A549 (cell line): Measurements from ENCODE around the gene ADA. TPM values are rescaled to one million over a fixed set of nuclear protein-coding genes. Genes with fewer than 3 reads are reported as not detected.

Experiments
- ATAC-seq, 2 experiments: fragments of 200-7000 bp in 1 of 2; fragments of >200 bp in 1 of 2; cut with Nextera tagmentation in 1 of 2; cut with Tn5 transposase in 1 of 2; 3 replicates each; pipeline versions ENCODE4 v1.8.0 to v1.9.1; 2018 to 2020; ENCODE audit warnings: mild to moderate bottlenecking in 1 of 2, moderate library complexity in 1 of 2
- CTCF ChIA-PET: fragments of 300-600 bp; sonication (Branson Sonifier 250); formaldehyde crosslinking; extraction: SDS; loops from one replicate; lab custom pipeline; 2021; ENCODE audit warnings: antibody characterized with exemption, inconsistent platforms; lab: Yijun Ruan, JAX
- POLR2A ChIA-PET: fragments of 350-600 bp; formaldehyde crosslinking; extraction: SDS; loops from one replicate; lab custom pipeline; 2021; ENCODE audit warnings: antibody characterized with exemption, inconsistent platforms; lab: Yijun Ruan, JAX
- DNase-seq, 2 experiments: peaks; one replicate each; pipeline versions ENCODE4 v3.0.0 to v3.0.0-alpha.2; 2011 to 2016; ENCODE audit warnings: low read depth in 1 of 2, low spot score in 1 of 2
- FAIRE-seq: peaks from 2 replicates; lab custom pipeline; 2011; peaks lifted over from hg19 to GRCh38; lab: Jason Lieb, UNC
- H3K27ac ChIP-seq, 2 experiments: fragments of >200 bp; sonication (Bioruptor Twin); formaldehyde crosslinking; 3 replicates each; pipeline ENCODE4 v1.5.1; 2016 to 2017
- H3K4me1 ChIP-seq: fragments of >200 bp; sonication (Bioruptor Twin); formaldehyde crosslinking; 3 replicates; pipeline ENCODE4 v1.6.1; 2016
- H3K4me2 ChIP-seq: fragments of >200 bp; sonication (Bioruptor Twin); formaldehyde crosslinking; 3 replicates; pipeline ENCODE4 v1.6.1; 2016
- H3K4me3 ChIP-seq: fragments of >200 bp; sonication (Bioruptor Twin); formaldehyde crosslinking; 3 replicates; pipeline ENCODE4 v1.5.1; 2016
- H3K9me3 ChIP-seq: fragments of >200 bp; sonication (Bioruptor Twin); formaldehyde crosslinking; 3 replicates; pipeline ENCODE4 v1.6.1; 2016
- ATOH8 ChIP-seq: fragments of 250-450 bp; sonication (Bioruptor Pico); IDR thresholded peaks from 2 replicates; pipeline ENCODE4 v1.5.0; 2020; ENCODE audit warnings: low read depth, mild to moderate bottlenecking, moderate library complexity
- BCL3 ChIP-seq: fragments of >200 bp; sonication (Bioruptor Twin); formaldehyde crosslinking; IDR thresholded peaks from 3 replicates; pipeline ENCODE4 v1.6.1; 2016
- CBX2 ChIP-seq: fragments of 200-600 bp; sonication (generic); IDR thresholded peaks from 2 replicates; pipeline ENCODE4 v1.6.1; 2016; ENCODE audit warnings: low read depth, mild to moderate bottlenecking, borderline replicate concordance
- CBX8 ChIP-seq: fragments of 200-600 bp; sonication (generic); IDR thresholded peaks from 2 replicates; pipeline ENCODE4 v1.6.1; 2016
- CEBPB ChIP-seq, 2 experiments: fragments of >200 bp in 1 of 2; sonication (Bioruptor Twin) in 1 of 2; formaldehyde crosslinking in 1 of 2; IDR thresholded peaks; 2 replicates each; pipeline ENCODE4 v1.6.1; 2012 to 2016
- CHD2 ChIP-seq: fragments of 150-350 bp; IDR thresholded peaks from 2 replicates; pipeline ENCODE4 v1.6.1; 2014; ENCODE audit warnings: low read length; ENCODE audit not compliant: partially characterized antibody
- CHD4 ChIP-seq: fragments of 200-600 bp; sonication (generic); IDR thresholded peaks from 2 replicates; pipeline ENCODE4 v1.6.1; 2016; ENCODE audit warnings: antibody characterized with exemption, mild to moderate bottlenecking, borderline replicate concordance
- EHF ChIP-seq: fragments of 250-450 bp; sonication (Bioruptor Pico); IDR thresholded peaks from 2 replicates; pipeline ENCODE4 v1.5.0; 2020; ENCODE audit warnings: mild to moderate bottlenecking
- EHMT2 ChIP-seq: fragments of 200-600 bp; sonication (generic); IDR thresholded peaks from 2 replicates; pipeline ENCODE4 v1.6.1; 2016; ENCODE audit warnings: antibody characterized with exemption, low read depth, mild to moderate bottlenecking, moderate library complexity
- FOXS1 ChIP-seq: fragments of 250-450 bp; sonication (Bioruptor Pico); IDR thresholded peaks from 2 replicates; pipeline ENCODE4 v1.5.0; 2020; ENCODE audit warnings: mild to moderate bottlenecking, moderate library complexity
- GATA3 ChIP-seq: IDR thresholded peaks from 2 replicates; pipeline ENCODE4 v1.6.1; 2012; ENCODE audit warnings: borderline replicate concordance
- HDAC2 ChIP-seq: fragments of 200-600 bp; sonication (generic); IDR thresholded peaks from 2 replicates; pipeline ENCODE4 v1.6.1; 2016
- KDM1A ChIP-seq: fragments of 200-600 bp; sonication (generic); IDR thresholded peaks from 2 replicates; pipeline ENCODE4 v1.6.1; 2016; ENCODE audit warnings: low read depth, mild to moderate bottlenecking
- KDM5A ChIP-seq: fragments of 200-600 bp; sonication (generic); IDR thresholded peaks from 2 replicates; pipeline ENCODE4 v1.6.1; 2016; ENCODE audit warnings: antibody characterized with exemption, mild to moderate bottlenecking
- MYC ChIP-seq: IDR thresholded peaks from 2 replicates; pipeline ENCODE4 v1.6.1; 2012; ENCODE audit warnings: mild to moderate bottlenecking, inconsistent platforms, low read length, improper control_type of control experiment, borderline replicate concordance
- NFE2L2 ChIP-seq: fragments of 150-350 bp; conservative IDR thresholded peaks from 2 replicates; pipeline ENCODE4 v1.6.1; 2014; ENCODE audit warnings: low read length
- NR3C1 ChIP-seq: fragments of >200 bp; sonication (Bioruptor Twin); formaldehyde crosslinking; IDR thresholded peaks from 3 replicates; pipeline ENCODE4 v1.6.1; 2017
- POLR2AphosphoS2 ChIP-seq: conservative IDR thresholded peaks from 2 replicates; pipeline ENCODE4 v1.6.1; 2012; ENCODE audit warnings: low read length, improper control_type of control experiment, inconsistent platforms
- RCOR1 ChIP-seq: fragments of 150-350 bp; IDR thresholded peaks from 2 replicates; pipeline ENCODE4 v1.6.1; 2014; ENCODE audit warnings: antibody characterized with exemption, low read length, low read depth
- TFCP2L1 ChIP-seq: fragments of 250-450 bp; sonication (Bioruptor Pico); IDR thresholded peaks from 2 replicates; pipeline ENCODE4 v1.5.0; 2021; ENCODE audit warnings: mild to moderate bottlenecking
- TP53 ChIP-seq: fragments of 250-450 bp; sonication (Bioruptor Pico); IDR thresholded peaks from 2 replicates; pipeline ENCODE4 v1.5.0; 2021; ENCODE audit warnings: mild to moderate bottlenecking, moderate library complexity
- ZSCAN20 ChIP-seq: fragments of 250-450 bp; sonication (Bioruptor Pico); IDR thresholded peaks from 2 replicates; pipeline ENCODE4 v1.8.0; 2022; ENCODE audit warnings: mild to moderate bottlenecking, moderate library complexity
- WGBS: methylation state at CpG from one replicate; pipeline ENCODE4 v1.1.6; 2017; ENCODE audit errors: missing lambda C conversion rate; 5-methylcytosine and 5-hydroxymethylcytosine counted together
- polyA plus RNA-seq, 4 experiments: library from polyadenylated mRNA; depleted of rRNA in 3 of 4; stranded (reverse); fragments of >200 nt; fragmentation: RNase III in 1 of 4; extraction: RNeasy Plus Mini Kit Qiagen cat#74134 plus additional on column Dnase treatment in 1 of 4; gene quantifications; 2 replicates in 3 of 4; 3 replicates in 1 of 4; pipeline ENCODE4 v1.2.3, GENCODE V29; 2011 to 2017
- TF ChIP-seq, protein P1 (sequence below): fragments of 250-450 bp; sonication (Bioruptor Pico); IDR thresholded peaks from 2 replicates; pipeline ENCODE4 v1.5.0; 2021; ENCODE audit warnings: mild to moderate bottlenecking, moderate library complexity, borderline replicate concordance
- TF ChIP-seq, protein P2 (sequence below): fragments of 150-350 bp; IDR thresholded peaks from 2 replicates; pipeline ENCODE4 v1.6.1; 2014; ENCODE audit warnings: low read depth, mild to moderate bottlenecking, low read length

The ADA gene
- polyA plus RNA-seq, 2 of the 4 experiments (the other 2 are of a cell fraction), result 34.5 to 48.1 TPM

DNA sequence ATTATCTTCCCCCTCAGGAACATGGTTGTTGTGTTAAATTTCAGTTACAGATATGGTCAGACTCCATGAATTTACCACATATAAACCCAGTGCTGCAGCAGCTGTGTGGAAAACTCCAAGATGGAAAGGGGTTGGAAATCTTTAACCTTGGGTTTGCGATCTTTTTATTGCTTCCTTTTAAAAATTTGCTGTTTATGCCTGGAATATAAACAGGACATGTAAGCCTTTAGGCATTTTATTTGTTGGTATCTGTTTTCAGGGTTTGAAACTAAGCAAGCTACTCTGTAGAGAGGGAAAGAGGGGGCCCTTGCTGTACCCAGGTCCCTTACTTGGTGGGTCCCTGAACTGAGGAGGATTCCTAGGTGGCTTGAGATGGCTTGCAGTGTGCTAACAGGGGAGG, 68.3 kb downstream of the ADA start:
- DNase-seq (no peak), ATAC-seq (no peak), FAIRE-seq (no peak)
- Histone ChIP-seq H3K4me3 (no peak overlapping the region), H3K4me1 (no peaks in the 10 kb centered on the region), H3K4me2 (no peak overlapping the region), H3K27ac (no peak overlapping the region), H3K9me3 (no peaks in the 10 kb centered on the region)
- POLR2A ChIA-PET, result no interaction called here
- WGBS, result 91% methylated on average over 1 of the region's 1 CpG
- TF ChIP-seq EHF (CRISPR knock-in tag) (no peak), CHD4 (no peak), CBX2 (no peak), BCL3 (no peak), GATA3 (no peak), ATOH8 (CRISPR knock-in tag) (no peak), FOXS1 (no peak), POLR2AphosphoS2 (no peak), KDM1A (no peak), NFE2L2 (no peak), HDAC2 (no peak), CEBPB (IDR thresholded peaks at IDR 0.05) (no peak), EHMT2 (no peak), RCOR1 (no peak), CHD2 (no peak)
- TF ChIP-seq, protein P1, sequence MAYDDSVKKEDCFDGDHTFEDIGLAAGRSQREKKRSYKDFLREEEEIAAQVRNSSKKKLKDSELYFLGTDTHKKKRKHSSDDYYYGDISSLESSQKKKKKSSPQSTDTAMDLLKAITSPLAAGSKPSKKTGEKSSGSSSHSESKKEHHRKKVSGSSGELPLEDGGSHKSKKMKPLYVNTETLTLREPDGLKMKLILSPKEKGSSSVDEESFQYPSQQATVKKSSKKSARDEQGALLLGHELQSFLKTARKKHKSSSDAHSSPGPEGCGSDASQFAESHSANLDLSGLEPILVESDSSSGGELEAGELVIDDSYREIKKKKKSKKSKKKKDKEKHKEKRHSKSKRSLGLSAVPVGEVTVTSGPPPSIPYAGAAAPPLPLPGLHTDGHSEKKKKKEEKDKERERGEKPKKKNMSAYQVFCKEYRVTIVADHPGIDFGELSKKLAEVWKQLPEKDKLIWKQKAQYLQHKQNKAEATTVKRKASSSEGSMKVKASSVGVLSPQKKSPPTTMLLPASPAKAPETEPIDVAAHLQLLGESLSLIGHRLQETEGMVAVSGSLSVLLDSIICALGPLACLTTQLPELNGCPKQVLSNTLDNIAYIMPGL (CRISPR knock-in tag), result no peak
- TF ChIP-seq, protein P2, sequence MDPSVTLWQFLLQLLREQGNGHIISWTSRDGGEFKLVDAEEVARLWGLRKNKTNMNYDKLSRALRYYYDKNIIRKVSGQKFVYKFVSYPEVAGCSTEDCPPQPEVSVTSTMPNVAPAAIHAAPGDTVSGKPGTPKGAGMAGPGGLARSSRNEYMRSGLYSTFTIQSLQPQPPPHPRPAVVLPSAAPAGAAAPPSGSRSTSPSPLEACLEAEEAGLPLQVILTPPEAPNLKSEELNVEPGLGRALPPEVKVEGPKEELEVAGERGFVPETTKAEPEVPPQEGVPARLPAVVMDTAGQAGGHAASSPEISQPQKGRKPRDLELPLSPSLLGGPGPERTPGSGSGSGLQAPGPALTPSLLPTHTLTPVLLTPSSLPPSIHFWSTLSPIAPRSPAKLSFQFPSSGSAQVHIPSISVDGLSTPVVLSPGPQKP, result no peak
- CTCF ChIA-PET, result interaction anchor here (0.6 to 1.0 kb wide), 4 partner anchors 25 to 196 kb away, joined by 3 to 4 read pairs (median 4); no protein-coding TSS in a partner anchor

GRCh38 chr20:44582311-44583025, 69.0 kb downstream of the ADA start, which contains the start of gene PKIG:
Gene PKIG (plus strand): TSS chr20:44582579. CDS start chr20:44614557, 31,978 bp downstream.
- ChIA-PET CTCF (interaction anchor here (0.6 to 1.0 kb wide), 4 partner anchors 24 to 195 kb away, joined by 3 to 4 read pairs (median 4); no protein-coding TSS in a partner anchor), POLR2A (no interaction called here)
- Histone ChIP-seq H3K9me3 (no peaks in the 10 kb centered on the region), H3K4me2 (no peak within 1 kb of the TSS)
- DNase-seq (no peak), ATAC-seq (no peak), FAIRE-seq (no peak)
- WGBS, result 86% methylated on average over 6 of the region's 6 CpGs
- no peak for TF ChIP-seq CBX2
- TF ChIP-seq NR3C1, result no peak
- no peak for TF ChIP-seq TP53 (CRISPR knock-in tag)
- no peak for TF ChIP-seq MYC
- TF ChIP-seq CBX8, result no peak
- no peak for TF ChIP-seq KDM5A
- no peak for TF ChIP-seq ZSCAN20 (CRISPR knock-in tag)
- no peak for TF ChIP-seq TFCP2L1 (CRISPR knock-in tag)
- TF ChIP-seq CHD4, result no peak
- TF ChIP-seq, all 56 proteins: peak for 0
- no peaks in the 10 kb centered on the region for H3K4me1 ChIP-seq
- H3K27ac ChIP-seq, result no peak within 1 kb of the TSS
- no peak within 1 kb of the TSS for H3K4me3 ChIP-seq
